A673 (cell line): ENCODE results near the gene GPRC5D.

Experiments
- CTCF ChIP-seq: fragments of 300-800, 200-600 bp; sonication (generic); conservative IDR thresholded peaks from 2 replicates; pipeline ENCODE4 v1.5.1; 2017; ENCODE audit warnings: low read depth, mild to moderate bottlenecking, antibody characterized with exemption, low read length, moderate library complexity, mixed read lengths
- EZH2 ChIP-seq: fragments of 200-600 bp; sonication (generic); IDR thresholded peaks from 2 replicates; pipeline ENCODE4 v1.6.1; 2017; ENCODE audit warnings: borderline replicate concordance, low read depth, mild to moderate bottlenecking, mixed read lengths, antibody characterized with exemption, low read length; ENCODE audit not compliant: poor library complexity, severe bottlenecking

DNA sequence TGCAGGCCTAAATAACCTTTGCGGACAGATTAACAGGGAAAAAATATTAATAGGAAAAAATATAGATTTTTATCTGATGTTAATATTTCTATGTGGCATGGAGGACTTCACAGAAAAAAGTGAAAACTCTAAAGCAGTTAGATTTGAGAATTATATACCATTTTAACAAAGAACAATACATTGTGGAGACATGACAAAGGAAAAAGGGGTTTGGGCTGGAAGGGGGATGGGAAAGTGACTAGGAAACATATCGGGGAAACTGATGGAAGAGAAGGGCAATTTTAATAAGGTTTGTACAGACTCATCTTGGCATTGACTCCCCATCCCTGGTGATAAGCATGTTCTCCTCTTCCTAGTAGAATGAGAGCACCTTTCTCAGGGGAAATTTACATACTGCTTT is 21.0 kb upstream of the GPRC5D start:
- TF ChIP-seq CTCF, result no peak
- no peak for TF ChIP-seq EZH2
